ENCODE results near the gene ZBTB38.

DNA sequence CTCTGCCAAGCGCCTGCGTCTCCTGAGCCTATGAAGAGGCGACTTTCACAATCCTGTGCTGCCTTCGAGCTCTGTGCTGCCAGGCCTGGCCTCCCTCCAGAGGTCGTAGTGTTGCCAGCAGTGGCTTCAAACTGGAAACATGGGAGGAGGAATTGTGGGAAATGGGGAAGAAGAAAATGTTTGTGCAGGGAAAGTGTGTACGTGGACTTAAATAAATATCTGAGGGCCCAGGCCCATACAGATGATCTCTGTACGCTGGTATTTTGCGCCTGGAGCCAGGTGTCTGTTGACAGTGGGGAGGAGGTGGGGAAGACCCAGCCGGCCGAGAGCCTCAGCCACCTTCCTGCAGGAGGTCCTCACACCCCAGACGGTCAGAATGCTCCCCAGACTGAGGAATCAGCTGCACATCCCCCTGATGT lies 44.6 kb downstream of the ZBTB38 start:
- TF ChIP-seq, protein P1, sequence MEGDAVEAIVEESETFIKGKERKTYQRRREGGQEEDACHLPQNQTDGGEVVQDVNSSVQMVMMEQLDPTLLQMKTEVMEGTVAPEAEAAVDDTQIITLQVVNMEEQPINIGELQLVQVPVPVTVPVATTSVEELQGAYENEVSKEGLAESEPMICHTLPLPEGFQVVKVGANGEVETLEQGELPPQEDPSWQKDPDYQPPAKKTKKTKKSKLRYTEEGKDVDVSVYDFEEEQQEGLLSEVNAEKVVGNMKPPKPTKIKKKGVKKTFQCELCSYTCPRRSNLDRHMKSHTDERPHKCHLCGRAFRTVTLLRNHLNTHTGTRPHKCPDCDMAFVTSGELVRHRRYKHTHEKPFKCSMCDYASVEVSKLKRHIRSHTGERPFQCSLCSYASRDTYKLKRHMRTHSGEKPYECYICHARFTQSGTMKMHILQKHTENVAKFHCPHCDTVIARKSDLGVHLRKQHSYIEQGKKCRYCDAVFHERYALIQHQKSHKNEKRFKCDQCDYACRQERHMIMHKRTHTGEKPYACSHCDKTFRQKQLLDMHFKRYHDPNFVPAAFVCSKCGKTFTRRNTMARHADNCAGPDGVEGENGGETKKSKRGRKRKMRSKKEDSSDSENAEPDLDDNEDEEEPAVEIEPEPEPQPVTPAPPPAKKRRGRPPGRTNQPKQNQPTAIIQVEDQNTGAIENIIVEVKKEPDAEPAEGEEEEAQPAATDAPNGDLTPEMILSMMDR (IDR thresholded peaks at IDR 0.05), result no peak
- peak in 1 of 2 donors; percentile 62 for TF ChIP-seq POLR2A (IDR thresholded peaks at IDR 0.05)

Measured in thyroid gland (tissue), 4 donors.